ENCODE results near the gene VAV1.
"Not testable (repeated sequence)": the region's sequence is repeated elsewhere in the genome, so short reads cannot be mapped to it uniquely, and the experiment has no call there.

DNA sequence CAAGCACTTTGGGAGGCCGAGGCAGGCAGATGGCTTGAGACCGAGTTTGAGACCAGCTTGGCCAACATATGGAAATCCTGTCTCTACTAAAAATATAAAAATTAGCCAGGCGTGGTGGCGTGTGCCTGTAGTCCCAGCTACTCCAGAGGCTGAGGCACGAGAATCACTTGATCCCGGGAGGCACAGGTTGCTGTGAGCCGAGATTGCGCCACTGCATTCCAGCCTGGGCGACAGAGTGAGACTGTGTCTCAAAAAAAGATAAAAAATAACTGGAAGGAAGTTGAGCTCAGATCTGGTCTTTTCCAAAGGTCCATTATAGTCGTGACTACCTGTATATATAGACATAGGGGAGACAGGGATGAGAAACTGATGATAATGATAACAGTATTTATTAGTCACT is 24.0 kb upstream of the VAV1 start:
- not testable (repeated sequence) for TF ChIP-seq CTCF, POLR2A (IDR thresholded peaks at IDR 0.05)

Data from esophagus squamous epithelium (tissue), 4 donors.